ENCODE results near the gene DPPA5.

DNA sequence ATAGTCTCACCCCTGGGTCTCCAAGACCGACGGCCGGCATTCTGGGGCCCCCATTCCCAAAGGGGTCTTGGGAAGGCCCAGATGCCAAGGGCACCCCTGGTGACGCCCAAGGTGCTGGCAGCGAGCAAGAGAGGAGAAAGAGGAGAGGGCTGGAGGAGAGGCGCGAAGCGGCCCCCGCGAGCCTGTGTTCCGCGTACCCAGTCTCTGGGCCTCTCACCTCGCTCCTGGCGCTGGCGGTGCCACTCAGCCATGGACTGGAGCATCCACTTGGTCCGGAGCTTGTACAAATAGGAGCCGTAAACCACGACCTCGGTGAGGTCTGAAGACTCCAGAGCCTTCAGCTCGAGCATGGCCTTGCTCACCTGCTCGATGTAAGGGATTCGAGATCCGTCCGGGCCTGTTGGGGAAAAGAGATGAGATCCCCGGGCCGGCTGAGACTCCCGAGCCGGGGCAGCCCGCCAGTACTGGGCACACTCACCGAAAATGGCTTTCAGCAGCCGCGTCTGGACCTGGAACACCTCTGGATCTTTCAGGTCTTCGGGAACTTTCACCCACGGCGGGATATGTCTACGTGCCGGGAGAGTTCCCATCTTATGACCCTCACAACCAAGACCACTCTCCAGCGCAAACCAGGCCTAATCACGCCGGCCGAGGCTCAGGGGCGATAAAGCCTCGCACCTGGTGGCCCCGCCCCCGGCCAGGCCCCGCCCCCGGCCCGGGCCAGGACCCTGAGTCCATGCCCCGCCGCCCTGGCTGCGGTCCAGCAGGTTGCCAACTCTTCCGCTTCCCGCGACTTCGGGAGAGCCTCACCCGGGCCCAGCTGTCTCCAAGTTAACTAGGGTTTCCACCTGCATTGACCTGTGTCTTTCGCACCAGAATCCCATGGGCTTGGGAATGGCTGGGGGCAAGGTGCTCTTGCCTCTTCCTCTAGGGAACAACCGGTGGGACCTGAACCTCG is at the start of gene DPPA5:
- TF ChIP-seq POLR2AphosphoS5 (IDR thresholded peaks at IDR 0.05; ENCODE audit: low read depth, low read length) (no peak), REST (IDR thresholded peaks at IDR 0.05; ENCODE audit: insufficient read depth in 1 of 2, low read depth in 2 of 2, low read length in 2 of 2) (no peak)

Data from PFSK-1 (cell line).